HG03575 (cell line): ENCODE results near the gene KCNN2.

Source experiments
- ATAC-seq: cut with Tn5 transposase; IDR thresholded peaks from one replicate; pipeline ENCODE4 v1.9.1; 2021; ENCODE audit not compliant: unreplicated experiment, insufficient number of reproducible peaks, low FRiP score; ENCODE audit errors: extremely low read depth

KCNN2 gene

DNA sequence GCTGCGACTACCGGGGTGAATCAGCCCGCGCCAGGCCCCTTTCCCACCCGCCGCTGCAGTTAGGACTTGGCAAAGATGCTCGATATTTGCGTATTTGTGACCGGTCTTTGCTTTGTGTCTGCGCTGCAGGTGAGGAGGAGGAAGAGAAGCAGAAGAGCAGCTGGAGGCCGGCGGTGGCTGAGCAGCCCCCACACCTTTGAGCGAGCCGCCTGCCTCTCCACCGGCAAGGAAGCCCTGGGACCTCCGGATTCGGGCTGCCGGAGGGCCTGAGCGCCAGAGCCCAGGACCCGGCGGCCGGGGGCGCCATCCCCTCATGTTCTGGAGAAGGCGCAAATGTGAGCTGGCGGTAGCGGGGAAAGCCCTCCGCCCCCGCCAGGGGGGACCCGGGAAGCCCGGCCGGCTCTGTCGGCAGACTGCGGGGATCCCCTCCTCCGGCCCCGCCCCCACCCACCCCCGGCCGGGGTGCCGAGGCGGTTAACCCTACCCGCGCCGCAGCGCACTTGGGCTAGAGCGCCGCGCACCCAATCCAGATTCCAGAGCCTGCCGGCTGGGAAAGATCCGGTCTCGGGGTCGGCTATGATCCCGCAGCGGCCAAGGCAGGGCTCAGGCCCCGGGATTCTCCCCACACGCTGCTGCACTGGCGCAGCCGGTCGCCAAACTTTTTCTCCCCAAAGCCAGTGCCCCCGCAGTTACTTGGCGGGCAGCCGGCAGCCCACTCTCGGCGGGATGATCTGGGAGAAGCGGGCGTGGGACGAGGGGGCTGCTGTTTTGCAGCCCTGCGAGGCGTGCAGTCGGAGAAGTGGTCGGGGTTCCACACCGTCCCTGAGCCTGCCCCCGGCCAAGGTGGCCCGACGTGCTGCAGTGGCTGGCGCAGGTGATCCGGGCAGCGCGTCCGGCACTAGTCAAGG is 800 bp upstream of the KCNN2 start:
- no peak for ATAC-seq

GRCh38 chr5:114362197-114362976 is 517 bp downstream of the KCNN2 start:
- ATAC-seq, result no peak

GRCh38 chr5:114362977-114363761 is 1.3 kb downstream of the KCNN2 start:
- no peak for ATAC-seq

- no peak for ATAC-seq
These were observed 2.0 kb downstream of the KCNN2 start for GRCh38 chr5:114363837-114364236.

GRCh38 chr5:114367029-114367428 is 5.2 kb downstream of the KCNN2 start:
- no peak for ATAC-seq

GRCh38 chr5:114369680-114370417 is 8.0 kb downstream of the KCNN2 start:
- no peak for ATAC-seq

- no peak for ATAC-seq
These were observed 15.4 kb downstream of the KCNN2 start for GRCh38 chr5:114377050-114377844.

GRCh38 chr5:114377946-114378345 is 16.1 kb downstream of the KCNN2 start:
- ATAC-seq, result no peak

DNA sequence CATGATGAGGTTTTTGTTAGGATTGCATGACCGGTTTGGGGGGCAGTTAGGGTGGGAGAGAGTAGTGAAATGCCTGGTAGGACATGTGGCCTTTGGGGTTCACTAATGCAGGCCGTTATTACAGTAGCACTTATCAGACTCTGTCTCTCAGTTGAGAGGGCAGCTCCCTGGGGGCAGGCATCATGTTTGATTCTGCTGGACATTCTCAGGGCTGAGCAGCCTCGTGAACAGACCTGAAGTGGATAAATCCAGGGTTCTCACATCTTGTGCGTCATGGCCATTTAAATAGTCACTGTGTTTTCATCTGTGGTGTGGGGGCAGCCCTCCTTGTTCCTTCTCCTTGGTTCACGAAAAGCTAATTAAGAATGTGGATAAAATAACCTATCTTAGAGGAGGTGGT is 18.9 kb downstream of the KCNN2 start:
- no peak for ATAC-seq

GRCh38 chr5:114387433-114387832 is 25.6 kb downstream of the KCNN2 start:
- no peak for ATAC-seq

DNA sequence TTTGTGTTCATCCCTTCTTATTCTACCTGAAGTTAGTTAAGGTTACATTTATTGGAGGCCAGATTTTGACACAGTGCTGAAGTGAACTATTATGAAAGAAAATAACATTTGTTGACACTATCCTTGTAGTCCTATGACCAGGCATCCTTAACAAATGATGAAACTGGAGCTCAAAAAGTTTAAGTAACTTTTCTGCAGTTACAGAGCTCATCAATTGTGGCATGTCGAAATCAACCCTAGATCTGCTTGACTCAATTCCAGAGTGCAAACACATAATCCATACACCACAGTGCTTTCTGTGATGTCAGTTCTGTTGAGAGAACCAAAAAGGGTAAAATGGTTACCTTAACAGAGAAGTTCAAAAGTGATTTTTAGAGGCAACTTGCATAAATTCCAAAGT is 28.6 kb downstream of the KCNN2 start:
- no peak for ATAC-seq

DNA sequence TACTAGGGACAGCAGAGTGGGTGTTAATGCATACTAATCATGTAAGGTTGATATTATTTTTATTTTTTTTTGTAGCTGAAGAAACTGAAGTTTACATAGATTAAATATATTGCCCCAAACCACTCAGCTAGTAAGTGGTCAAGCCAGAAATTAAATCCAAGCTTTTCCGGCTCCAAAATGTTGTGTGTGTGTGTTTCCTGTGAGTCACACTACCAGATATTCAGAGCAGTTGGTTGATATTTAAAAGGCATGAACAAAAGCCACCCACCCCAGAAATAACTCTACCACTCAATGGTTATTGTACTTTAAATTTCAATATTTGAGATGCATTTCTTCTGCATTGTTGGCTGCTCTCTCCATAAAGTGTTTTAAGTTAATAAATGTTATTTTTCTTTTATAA is 29.5 kb downstream of the KCNN2 start:
- ATAC-seq, result no peak

- ATAC-seq, result no peak
These were observed 31.3 kb downstream of the KCNN2 start for GRCh38 chr5:114393159-114393558.

- ATAC-seq, result no peak
These were observed 40.3 kb downstream of the KCNN2 start for GRCh38 chr5:114402206-114402605.

- ATAC-seq, result no peak
These were observed 45.9 kb downstream of the KCNN2 start for GRCh38 chr5:114407783-114408182.

DNA sequence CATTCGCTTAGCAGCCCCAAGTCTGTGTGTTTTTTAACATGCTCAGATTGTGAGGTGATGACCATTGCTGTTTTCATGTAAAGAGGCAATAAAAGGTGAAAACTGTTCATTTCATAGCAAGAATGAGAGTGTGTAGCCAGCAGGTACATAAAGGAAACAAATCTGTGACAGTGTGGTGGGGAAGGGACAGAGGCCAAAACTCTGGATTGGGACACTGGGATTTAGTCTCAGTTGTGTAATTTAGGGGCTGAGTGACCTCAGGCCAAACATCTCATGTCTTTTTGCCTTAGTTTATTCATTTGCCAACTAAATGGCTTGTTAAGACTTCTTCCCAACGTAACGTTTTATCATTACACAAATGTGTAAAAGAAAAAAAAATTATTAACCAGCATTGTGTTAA is 47.0 kb downstream of the KCNN2 start:
- no peak for ATAC-seq

DNA sequence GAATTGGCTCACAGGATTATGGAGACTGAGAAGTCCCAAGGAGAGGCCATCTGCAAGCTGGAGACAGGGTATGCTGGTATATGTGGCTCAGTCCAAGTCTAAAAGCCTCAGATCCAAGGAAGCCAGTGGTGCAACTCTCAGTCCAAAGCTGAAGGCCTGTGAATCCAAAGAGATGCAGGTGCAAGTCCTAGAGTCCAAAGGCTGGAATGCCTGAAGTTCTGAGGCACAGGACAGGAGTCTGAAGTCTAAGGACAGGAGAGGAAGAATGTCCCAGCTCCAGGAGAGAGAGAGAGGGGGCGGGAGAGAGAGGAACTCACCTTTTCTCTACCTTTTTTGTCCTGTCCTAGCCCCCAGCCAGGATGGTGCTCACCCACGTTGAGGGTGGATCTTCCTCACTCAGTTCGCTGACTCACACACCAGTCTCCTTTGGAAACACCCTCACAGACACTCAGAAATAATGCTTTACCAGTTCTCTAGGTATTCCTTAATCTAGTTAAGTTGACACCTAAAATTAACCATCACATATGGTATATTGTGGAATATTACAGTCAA is 49.6 kb downstream of the KCNN2 start:
- no peak for ATAC-seq
